ENCODE data around the gene ESYT2.

The ESYT2 gene

DNA sequence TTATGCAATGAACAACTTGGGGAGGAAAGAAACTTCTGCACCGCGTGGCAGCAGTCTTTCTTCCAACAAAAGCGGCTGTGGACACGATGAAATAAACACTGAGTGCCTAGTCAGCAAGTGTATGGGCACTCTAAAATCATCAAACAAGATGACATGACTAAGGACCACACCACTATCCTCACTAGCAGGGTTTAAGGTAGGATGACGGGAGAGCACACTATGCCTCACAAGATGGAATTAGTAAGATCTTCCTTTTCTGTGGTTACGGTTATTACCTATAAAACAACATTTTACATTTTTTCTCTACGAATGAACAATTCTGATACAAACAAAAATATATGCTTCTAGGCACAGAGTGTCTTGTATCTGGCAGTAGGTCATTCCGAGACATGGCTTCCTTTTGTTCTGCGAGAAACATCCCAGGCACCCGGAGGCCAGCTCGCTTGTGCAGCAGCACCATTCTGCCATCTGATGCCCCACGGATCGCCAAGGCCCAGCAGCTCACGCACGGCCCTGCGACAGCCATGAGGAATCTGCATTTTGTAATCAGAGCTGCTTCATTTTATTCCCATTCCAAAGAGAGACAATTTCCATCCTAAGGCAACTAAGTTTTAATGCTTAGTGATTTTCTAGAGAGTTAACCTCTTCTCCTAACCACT, 70.6 kb downstream of the ESYT2 start:
- DNase-seq (ENCODE audit: insufficient read length, low spot score), result no peak
- no peak for FAIRE-seq
- no peak for TF ChIP-seq CTCF (IDR thresholded peaks at IDR 0.05; ENCODE audit: insufficient read depth, missing control alignments)

GRCh38 chr7:158757404-158757989, 71.8 kb downstream of the ESYT2 start:
- FAIRE-seq (no peak), DNase-seq (ENCODE audit: insufficient read length, low spot score) (no peak)
- TF ChIP-seq CTCF (IDR thresholded peaks at IDR 0.05; ENCODE audit: insufficient read depth, missing control alignments), result no peak

DNA sequence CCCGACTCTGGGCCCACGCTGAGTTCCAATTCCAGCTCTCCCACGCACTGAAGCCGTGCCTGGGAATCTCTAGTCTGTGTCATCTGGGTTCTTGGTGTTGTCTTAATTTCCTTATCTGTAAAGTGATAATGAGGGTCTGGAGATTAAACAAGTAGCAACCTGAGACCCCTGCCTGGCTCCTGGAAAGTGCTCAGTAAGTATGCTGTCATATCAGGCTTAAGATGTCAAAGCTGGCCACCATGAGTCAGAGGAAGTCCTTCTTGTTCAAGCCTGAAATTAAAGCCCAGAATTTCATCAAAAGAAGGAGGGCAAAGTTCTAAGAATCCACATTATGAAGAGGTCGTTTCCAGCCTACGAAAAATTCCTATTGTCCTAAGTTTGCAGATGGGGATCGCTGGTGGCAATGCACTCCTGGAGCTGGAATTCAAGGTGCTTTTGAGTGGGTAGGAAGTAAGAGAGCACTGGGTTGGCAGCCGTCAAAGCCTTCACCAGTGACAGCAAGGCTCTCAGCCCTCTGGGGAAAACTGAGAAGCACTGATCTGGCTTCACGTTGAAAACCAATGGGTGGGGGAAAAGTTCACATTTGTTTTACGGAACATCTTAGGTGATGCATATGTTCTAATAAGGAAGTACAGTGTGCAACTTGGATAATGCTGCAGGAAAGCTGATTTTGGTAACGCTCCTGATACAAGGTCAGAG, 74.4 kb downstream of the ESYT2 start:
- TF ChIP-seq CTCF (IDR thresholded peaks at IDR 0.05; ENCODE audit: insufficient read depth, missing control alignments), result no peak
- DNase-seq (ENCODE audit: insufficient read length, low spot score), result no peak
- no peak for FAIRE-seq

DNA sequence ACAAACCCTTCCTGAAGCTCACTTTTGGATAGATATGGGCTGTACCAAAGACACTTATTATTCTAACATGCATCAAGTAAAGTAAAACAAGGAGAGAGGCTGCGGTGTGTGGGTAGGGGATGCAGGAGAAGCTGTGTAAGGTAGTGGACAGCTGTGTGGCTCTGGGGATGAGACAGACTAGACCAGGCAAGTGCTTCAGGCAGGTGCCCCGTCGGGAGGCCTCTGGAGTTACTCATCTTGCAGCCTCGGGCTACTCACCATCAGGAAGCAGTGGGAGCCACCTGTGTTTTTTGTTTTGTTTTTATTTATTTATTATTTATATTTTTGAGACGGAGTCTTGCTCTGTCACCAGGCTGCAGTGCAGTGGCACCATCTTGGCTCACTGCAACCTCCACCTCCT, 75.4 kb downstream of the ESYT2 start:
- DNase-seq (ENCODE audit: insufficient read length, low spot score), result no peak
- FAIRE-seq, result no peak

GRCh38 chr7:158751751-158752150, 77.6 kb downstream of the ESYT2 start:
- FAIRE-seq, result no peak
- no peak for TF ChIP-seq CTCF (IDR thresholded peaks at IDR 0.05; ENCODE audit: insufficient read depth, missing control alignments)

More for the DNA sequence above, 75.4 kb downstream of the ESYT2 start:
- no peak for TF ChIP-seq CTCF (IDR thresholded peaks at IDR 0.05; ENCODE audit: insufficient read depth, missing control alignments)

GRCh38 chr7:158751199-158751598, 78.1 kb downstream of the ESYT2 start:
- no peak for TF ChIP-seq CTCF (IDR thresholded peaks at IDR 0.05; ENCODE audit: insufficient read depth, missing control alignments)
- no peak for DNase-seq (ENCODE audit: insufficient read length, low spot score)
- no peak for FAIRE-seq

More at GRCh38 chr7:158751751-158752150, 77.6 kb downstream of the ESYT2 start:
- no peak for DNase-seq (ENCODE audit: insufficient read length, low spot score)

DNA sequence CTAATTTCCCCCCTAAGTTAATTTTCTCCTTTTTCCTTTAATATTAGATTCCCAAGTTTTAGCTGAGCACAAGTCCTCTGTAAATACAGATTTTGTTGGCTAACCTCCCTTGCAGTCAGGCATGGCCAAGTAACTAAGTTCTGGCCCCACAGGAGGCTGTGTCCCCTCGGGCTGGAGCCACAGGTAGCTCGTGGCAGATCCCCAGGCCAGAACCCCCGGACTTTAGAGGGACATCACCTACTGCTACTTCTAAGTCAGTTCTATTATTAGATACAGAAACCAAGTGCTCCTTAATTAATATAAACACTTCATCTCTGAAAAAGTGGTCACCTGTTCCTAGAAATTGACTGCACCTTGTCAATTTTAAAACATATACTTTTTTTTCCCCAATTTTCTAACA, 78.6 kb downstream of the ESYT2 start:
- DNase-seq (ENCODE audit: insufficient read length, low spot score) (no peak), FAIRE-seq (no peak)
- TF ChIP-seq CTCF (IDR thresholded peaks at IDR 0.05; ENCODE audit: insufficient read depth, missing control alignments), result no peak
